ENCODE data around the gene MFSD1.

MFSD1 gene

DNA sequence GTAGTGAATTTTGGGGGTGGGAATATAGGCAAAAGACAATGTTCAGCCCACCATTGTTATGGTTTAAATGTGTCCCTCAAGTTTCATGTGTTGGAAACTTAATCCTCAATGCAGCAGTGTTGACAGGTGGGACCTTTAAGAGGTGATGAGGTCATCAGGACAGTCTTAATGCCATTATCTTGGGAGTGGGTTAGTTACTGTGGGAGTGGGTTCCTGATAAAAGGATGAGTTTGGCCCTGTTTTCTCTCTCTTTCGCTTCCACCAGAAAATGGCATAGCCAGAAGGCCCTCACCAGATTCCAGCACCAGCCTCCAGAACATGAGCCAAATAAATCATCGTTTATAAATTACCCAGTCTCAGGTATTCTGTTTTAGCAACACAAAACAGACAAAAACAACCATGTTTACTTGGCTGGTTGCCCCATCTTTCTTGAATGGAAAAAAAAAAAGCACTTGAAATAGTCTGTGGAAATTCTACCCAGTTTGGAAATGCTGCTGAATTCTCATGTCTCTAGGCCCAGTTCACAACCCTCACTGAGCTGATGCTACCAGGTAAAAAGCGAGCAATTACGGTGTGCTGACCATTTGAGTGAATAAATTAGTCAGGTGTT is 31.0 kb upstream of the MFSD1 start:
- Mint-ChIP-seq H3K4me3 (no peak overlapping the region), H3K27me3 (no peaks in the 10 kb centered on the region), H3K36me3 (ENCODE audit: insufficient read depth) (peaks cover 2% of the 10 kb centered on the region), H3K9me3 (no peaks in the 10 kb centered on the region), H3K27ac (ENCODE audit: low read depth) (no peak overlapping the region), H3K4me1 (peaks cover 6% of the 10 kb centered on the region)
- no peak for DNase-seq (ENCODE audit: low spot score in 2 of 2)
- ATAC-seq (replicated peaks; ENCODE audit: extremely low read depth, poor library complexity, severe bottlenecking): no peak

DNA sequence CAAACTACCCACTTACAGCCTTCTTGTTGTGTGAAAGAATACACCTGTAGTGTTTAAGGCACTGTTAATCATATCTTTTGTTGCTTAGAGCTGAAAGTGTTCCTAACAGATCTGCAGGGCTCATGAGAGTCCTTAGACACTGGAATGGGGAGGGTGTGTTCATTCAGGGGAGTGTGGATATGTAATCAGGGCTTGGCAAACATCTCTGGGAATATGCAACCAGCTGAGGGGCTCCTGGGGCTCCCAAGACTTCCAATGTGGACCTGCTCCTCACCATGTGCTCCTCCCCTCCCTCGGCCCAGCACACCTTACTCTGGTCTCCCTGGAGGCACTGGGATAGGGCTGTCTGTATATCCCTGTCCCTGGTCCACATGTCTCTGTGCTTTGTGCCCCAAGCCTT is 30.3 kb upstream of the MFSD1 start:
- no peaks in the 10 kb centered on the region for H3K9me3 Mint-ChIP-seq
- no peak for ATAC-seq (replicated peaks; ENCODE audit: extremely low read depth, poor library complexity, severe bottlenecking)

DNA sequence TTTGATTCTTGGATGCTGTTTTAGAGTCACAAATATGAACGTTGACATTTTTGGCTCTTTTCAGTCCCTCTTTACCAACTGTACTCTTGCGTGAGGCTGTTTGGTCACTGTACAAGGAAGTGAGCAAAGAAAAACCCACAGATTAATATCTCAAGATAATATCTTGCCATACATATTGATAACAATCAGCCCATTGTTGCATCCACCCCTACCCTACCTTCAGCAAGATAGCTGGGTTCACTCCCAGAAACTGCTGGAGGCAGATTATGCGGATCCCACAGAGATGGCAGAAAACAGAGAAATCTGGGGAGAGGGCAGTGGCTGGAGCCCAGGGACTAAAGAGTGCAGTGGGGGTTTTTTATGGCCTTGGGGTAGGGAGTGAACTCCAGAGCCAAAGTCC is 29.9 kb upstream of the MFSD1 start:
- Mint-ChIP-seq H3K36me3 (ENCODE audit: insufficient read depth) (peaks cover 2% of the 10 kb centered on the region), H3K4me3 (no peak overlapping the region), H3K27ac (ENCODE audit: low read depth) (no peak overlapping the region), H3K4me1 (peaks cover 6% of the 10 kb centered on the region), H3K27me3 (no peaks in the 10 kb centered on the region), H3K9me3 (no peaks in the 10 kb centered on the region)
- DNase-seq (ENCODE audit: low spot score in 2 of 2) (no peak), ATAC-seq (replicated peaks; ENCODE audit: extremely low read depth, poor library complexity, severe bottlenecking) (no peak)

More for the DNA sequence above, 30.3 kb upstream of the MFSD1 start:
- peaks cover 6% of the 10 kb centered on the region for H3K4me1 Mint-ChIP-seq
- H3K36me3 Mint-ChIP-seq (ENCODE audit: insufficient read depth): peaks cover 2% of the 10 kb centered on the region
- no peak overlapping the region for H3K4me3 Mint-ChIP-seq
- H3K27me3 Mint-ChIP-seq: no peaks in the 10 kb centered on the region
- no peak for DNase-seq (ENCODE audit: low spot score in 2 of 2)
- H3K27ac Mint-ChIP-seq (ENCODE audit: low read depth): no peak overlapping the region

DNA sequence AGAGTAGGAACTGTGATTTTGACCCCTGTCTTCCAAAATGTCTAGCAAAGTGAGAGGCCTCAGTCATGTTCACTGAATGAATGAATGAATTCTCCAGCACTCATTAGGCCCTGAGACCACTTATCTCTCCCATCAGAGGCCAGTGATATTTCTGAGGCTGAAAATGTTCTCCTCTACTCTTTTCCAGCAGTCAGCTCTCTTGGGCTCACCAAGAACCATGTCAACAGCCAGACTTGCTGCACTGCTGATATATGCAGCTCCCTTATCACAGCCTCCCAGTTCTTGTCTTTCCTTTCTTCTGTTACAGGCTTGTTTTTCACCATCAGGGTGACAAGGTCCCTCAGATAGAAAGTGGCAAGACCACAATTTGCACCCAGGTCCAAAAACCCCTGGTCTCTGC is 28.7 kb upstream of the MFSD1 start:
- Mint-ChIP-seq H3K27ac (ENCODE audit: low read depth) (no peak overlapping the region), H3K4me3 (no peak overlapping the region), H3K4me1 (peaks cover 6% of the 10 kb centered on the region), H3K36me3 (ENCODE audit: insufficient read depth) (peaks cover 2% of the 10 kb centered on the region), H3K27me3 (no peaks in the 10 kb centered on the region), H3K9me3 (no peaks in the 10 kb centered on the region)
- ATAC-seq (replicated peaks; ENCODE audit: extremely low read depth, poor library complexity, severe bottlenecking) (no peak), DNase-seq (ENCODE audit: low spot score in 2 of 2) (no peak)

DNA sequence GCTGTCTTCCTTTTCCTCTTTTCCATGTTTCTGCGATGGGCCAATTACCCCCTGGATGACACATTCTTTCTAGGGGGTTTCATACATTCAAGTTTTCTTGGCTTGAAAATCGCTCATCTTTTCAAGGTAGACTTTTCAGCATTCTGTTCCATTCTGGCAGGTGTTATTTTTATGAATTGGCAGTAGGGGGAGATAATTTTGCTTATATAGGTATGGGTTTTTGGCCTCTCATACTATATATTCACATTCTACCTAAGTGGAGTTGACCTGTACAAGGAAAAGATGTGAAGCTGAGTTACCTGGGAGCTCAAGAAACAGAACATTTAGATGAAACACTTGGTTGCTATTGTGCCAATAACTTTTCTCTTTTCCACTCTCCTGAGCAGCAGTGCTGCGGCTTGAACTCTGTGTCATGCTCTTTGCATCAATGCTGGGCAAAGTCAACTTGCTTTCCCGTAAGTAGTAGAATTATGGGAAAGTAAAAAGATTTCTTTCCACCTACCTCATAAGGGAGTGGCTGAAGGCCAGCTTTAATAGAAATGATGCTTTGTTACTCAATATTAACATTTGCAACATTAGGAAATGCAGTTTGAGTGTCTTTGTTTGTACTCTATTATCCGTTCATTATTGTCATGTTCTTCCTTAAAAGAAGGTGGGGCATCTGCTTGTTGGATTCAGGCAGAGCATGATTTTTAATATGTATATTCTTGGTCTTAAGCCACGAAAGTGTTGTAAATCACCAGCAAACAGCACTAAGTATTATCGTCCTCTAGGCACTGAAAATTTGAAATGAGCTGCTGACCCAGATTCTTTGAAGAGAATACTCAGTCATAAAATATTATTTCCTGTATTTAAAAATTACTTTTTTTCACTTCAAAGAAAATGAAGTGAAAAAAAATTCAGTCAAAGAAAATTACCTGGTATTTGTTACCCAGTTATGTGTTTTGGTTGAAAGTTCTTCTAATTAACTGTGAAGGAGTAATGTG is 27.7 kb upstream of the MFSD1 start:
- no peaks in the 10 kb centered on the region for H3K9me3 Mint-ChIP-seq
- no peak overlapping the region for H3K27ac Mint-ChIP-seq (ENCODE audit: low read depth)
- peaks cover 6% of the 10 kb centered on the region for H3K4me1 Mint-ChIP-seq
- peaks cover 2% of the 10 kb centered on the region for H3K36me3 Mint-ChIP-seq (ENCODE audit: insufficient read depth)
- no peaks in the 10 kb centered on the region for H3K27me3 Mint-ChIP-seq
- ATAC-seq (replicated peaks; ENCODE audit: extremely low read depth, poor library complexity, severe bottlenecking) (no peak), DNase-seq (ENCODE audit: low spot score in 2 of 2) (no peak)
- no peak overlapping the region for H3K4me3 Mint-ChIP-seq

DNA sequence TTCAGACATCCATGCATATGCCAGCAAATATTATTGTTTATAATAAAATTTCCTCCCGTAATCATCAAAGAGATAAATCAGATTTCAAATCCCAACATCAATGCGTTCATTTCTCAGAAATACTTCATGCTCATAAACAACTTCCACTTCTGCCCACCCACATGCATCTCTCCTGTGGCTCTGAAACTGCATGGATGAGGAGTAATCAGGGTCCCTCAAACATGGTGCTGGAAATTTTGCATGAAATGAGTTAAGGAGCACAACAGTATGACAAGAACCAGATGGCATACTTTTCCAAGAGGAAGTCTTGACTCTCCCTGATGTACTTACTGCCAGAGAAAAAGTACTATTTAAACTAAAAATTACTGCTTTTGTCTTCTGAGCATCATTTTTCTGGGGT is 26.9 kb upstream of the MFSD1 start:
- Mint-ChIP-seq H3K4me3 (no peak overlapping the region), H3K4me1 (peaks cover 6% of the 10 kb centered on the region), H3K27me3 (no peaks in the 10 kb centered on the region), H3K36me3 (ENCODE audit: insufficient read depth) (peaks cover 2% of the 10 kb centered on the region), H3K27ac (ENCODE audit: low read depth) (peak overlapping the region; percentile 36), H3K9me3 (no peaks in the 10 kb centered on the region)
- DNase-seq (ENCODE audit: low spot score in 2 of 2) (no peak), ATAC-seq (replicated peaks; ENCODE audit: extremely low read depth, poor library complexity, severe bottlenecking) (no peak)

DNA sequence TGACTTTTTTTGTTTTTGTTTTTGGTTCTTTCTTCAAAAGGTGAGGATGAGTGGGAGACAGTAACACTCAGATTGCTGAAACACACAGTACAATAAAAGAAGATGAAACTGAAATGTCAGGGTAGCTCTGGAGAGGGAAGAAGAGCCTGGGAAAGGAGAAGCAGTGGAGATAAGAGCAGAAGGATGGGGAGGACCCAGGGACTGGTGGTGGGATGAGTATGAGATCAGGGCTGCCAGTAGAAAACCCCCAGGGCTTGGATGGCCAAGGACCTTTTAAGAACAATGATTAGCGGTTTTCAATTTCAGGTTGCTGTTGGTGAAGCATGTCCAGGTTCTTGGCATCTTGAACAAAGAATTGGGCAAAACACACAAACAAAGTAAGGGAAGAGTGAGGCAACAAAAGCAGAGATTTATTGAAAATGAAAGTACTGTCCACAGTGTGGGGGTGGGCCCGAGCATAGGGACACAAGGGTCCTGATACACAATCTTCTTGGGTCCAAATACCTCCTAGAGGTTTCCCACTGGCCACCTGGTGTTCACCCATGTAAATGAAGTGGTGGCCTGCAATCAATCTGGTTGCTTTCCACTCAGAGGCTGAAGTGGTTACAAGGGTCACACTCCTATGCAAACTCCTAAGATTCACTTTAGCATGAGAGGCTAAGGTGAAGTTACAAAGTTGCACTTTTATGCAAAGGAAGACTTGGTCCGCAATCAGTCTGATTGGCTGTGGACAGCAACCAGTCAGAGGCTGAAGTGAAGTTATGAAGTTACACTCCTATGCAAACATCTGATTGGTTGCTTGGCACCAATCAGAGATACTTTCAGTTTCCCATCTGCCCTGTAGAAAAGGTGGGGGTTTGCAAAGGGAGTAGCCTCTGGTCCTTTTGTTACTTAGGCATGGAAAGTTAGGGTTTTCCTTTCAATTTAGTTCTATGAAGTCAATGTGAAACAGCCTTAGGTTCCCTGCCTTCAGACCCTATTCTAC is 26.1 kb upstream of the MFSD1 start:
- H3K4me1 Mint-ChIP-seq: peaks cover 6% of the 10 kb centered on the region
- H3K4me3 Mint-ChIP-seq: no peak overlapping the region
- ATAC-seq (replicated peaks; ENCODE audit: extremely low read depth, poor library complexity, severe bottlenecking) (no peak), DNase-seq (ENCODE audit: low spot score in 2 of 2) (no peak)
- no peaks in the 10 kb centered on the region for H3K9me3 Mint-ChIP-seq
- peaks cover 2% of the 10 kb centered on the region for H3K36me3 Mint-ChIP-seq (ENCODE audit: insufficient read depth)
- peak overlapping the region; percentile 36 for H3K27ac Mint-ChIP-seq (ENCODE audit: low read depth)
- H3K27me3 Mint-ChIP-seq: no peaks in the 10 kb centered on the region

DNA sequence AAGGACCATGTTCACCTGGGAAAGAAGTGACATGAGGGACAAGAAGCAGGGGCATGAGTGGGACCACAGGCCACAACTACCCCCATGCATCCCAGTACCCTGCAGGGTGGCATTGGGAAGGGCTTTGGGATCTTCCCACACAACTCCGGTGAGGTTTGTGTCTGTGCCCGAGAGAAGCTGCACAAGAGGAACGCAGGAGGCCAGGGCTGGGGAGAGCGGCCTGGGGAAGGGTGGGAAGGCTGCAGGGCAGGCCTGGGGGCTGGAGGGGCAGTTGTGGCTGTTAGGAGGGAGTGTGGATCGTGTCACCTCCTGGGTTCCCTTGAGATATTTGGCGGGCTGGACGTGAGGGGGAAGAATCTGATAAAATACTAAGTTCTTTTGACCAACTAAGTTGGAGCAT is 25.3 kb upstream of the MFSD1 start:
- DNase-seq (ENCODE audit: low spot score in 2 of 2): no peak
- Mint-ChIP-seq H3K27me3 (no peaks in the 10 kb centered on the region), H3K4me3 (no peak overlapping the region), H3K9me3 (no peaks in the 10 kb centered on the region), H3K36me3 (ENCODE audit: insufficient read depth) (no peaks in the 10 kb centered on the region), H3K4me1 (peaks cover 6% of the 10 kb centered on the region), H3K27ac (ENCODE audit: low read depth) (no peak overlapping the region)
- ATAC-seq (replicated peaks; ENCODE audit: extremely low read depth, poor library complexity, severe bottlenecking): no peak

DNA sequence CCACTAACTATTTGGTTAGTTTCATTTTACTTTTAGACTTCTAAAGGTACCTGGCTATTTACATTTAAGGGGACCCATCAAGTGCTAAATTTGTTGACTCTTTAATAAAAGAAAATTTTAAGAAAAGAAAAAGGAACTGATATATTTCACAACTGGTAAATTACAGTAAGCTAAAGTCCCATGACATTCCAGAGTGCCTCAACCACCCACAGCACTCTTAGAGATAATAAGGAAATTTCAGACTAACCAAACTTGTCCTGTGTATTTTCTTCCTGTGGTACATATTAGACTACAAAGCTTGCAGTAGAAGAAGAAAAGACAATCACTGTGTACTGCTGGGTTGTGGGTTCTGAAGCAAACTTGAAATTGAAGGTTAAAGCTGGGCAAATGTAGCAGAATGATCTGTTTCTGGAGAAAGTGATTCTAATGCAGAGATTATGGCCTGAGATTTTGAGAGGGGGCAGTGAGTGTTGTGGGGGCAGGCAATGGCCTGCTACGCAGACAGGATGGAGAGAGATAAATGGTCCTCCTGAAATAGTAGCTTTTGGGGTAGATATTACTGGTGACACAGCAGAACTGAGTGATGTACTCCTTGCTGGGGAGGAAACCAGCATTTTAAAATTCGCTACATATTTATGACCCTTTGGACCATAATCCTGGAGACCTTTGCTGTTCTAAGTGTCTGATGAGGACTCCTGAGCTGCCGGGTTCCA is 24.5 kb upstream of the MFSD1 start:
- no peak for ATAC-seq (replicated peaks; ENCODE audit: extremely low read depth, poor library complexity, severe bottlenecking)
- H3K4me1 Mint-ChIP-seq: peaks cover 6% of the 10 kb centered on the region
- DNase-seq (ENCODE audit: low spot score in 2 of 2): no peak
- H3K4me3 Mint-ChIP-seq: no peak overlapping the region
- H3K27me3 Mint-ChIP-seq: no peaks in the 10 kb centered on the region
- no peaks in the 10 kb centered on the region for H3K9me3 Mint-ChIP-seq
- no peak overlapping the region for H3K27ac Mint-ChIP-seq (ENCODE audit: low read depth)
- H3K36me3 Mint-ChIP-seq (ENCODE audit: insufficient read depth): no peaks in the 10 kb centered on the region

DNA sequence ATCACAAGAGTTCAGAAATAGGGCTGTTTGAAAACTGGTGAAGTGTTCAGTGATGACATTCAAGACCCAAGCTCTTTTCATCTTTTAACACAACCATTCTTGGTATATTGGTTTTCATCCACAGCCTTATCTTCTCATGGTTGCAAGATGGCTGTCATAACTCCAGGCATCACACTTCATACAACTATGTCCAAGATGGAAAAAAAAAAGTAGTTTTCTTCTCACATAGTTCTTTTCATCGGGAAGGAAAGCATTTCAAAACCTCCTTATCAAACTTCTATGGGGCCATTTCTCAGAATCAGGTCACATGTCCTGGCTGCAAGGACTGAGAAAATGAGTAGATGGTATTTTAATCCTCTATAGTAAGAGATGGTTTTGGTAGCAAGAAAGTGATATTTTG is 21.1 kb upstream of the MFSD1 start:
- Mint-ChIP-seq H3K4me3 (no peak overlapping the region), H3K27ac (ENCODE audit: low read depth) (no peak overlapping the region), H3K27me3 (no peaks in the 10 kb centered on the region), H3K36me3 (ENCODE audit: insufficient read depth) (no peaks in the 10 kb centered on the region), H3K4me1 (no peaks in the 10 kb centered on the region), H3K9me3 (no peaks in the 10 kb centered on the region)
- no peak for ATAC-seq (replicated peaks; ENCODE audit: extremely low read depth, poor library complexity, severe bottlenecking)
- DNase-seq (ENCODE audit: low spot score in 2 of 2): no peak

DNA sequence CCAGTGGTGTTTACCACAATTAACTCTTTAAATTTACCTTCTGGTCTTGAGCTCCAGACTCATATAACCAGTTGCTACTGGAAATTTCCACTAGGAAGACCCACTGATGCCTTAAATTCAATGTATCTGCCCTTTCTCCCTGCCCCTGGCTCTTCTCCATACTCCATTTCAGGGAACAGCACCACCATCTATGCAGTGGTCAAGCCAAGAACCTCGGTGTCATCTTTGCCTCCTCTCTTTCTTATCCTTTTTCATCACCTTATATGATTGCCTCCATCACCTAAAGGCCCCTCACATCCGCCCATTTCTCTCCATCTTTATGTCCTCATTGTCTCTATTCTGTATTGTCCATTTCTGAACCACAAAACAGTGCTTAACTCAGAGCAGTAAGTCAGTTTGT is 20.7 kb upstream of the MFSD1 start:
- H3K27ac Mint-ChIP-seq (ENCODE audit: low read depth): no peak overlapping the region
- no peak for ATAC-seq (replicated peaks; ENCODE audit: extremely low read depth, poor library complexity, severe bottlenecking)
- H3K27me3 Mint-ChIP-seq: no peaks in the 10 kb centered on the region
- H3K9me3 Mint-ChIP-seq: no peaks in the 10 kb centered on the region
- no peaks in the 10 kb centered on the region for H3K36me3 Mint-ChIP-seq (ENCODE audit: insufficient read depth)
- no peak for DNase-seq (ENCODE audit: low spot score in 2 of 2)
- H3K4me1 Mint-ChIP-seq: no peaks in the 10 kb centered on the region
- H3K4me3 Mint-ChIP-seq: no peak overlapping the region

DNA sequence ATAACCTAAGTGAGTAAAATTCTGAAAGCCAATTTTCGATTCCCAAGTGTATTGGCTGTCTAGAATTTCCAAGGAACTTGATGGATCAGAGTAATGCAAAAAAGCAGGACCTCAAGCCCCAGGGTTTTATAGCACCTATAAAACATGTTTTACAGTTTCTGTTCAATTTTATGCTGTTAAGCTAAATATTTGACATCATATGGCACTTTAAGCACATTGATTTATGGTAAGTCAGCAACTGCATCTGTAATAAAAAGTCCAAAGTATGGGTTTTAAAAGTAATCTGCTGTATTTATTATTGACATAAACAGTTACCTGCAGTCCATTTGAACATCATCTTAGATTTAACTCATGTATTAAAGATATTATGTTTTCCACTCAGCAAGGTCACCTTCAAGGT is 20.0 kb upstream of the MFSD1 start:
- Mint-ChIP-seq H3K27ac (ENCODE audit: low read depth) (no peak overlapping the region), H3K4me3 (no peak overlapping the region), H3K27me3 (no peaks in the 10 kb centered on the region), H3K36me3 (ENCODE audit: insufficient read depth) (no peaks in the 10 kb centered on the region), H3K4me1 (no peaks in the 10 kb centered on the region), H3K9me3 (no peaks in the 10 kb centered on the region)
- ATAC-seq (replicated peaks; ENCODE audit: extremely low read depth, poor library complexity, severe bottlenecking) (no peak), DNase-seq (ENCODE audit: low spot score in 2 of 2) (no peak)
